Liver (tissue), 9 donors: Measurements from ENCODE around the gene CD63. TPM values are rescaled to one million over a fixed set of nuclear protein-coding genes. Genes with fewer than 3 reads are reported as not detected.

Source experiments
- DNase-seq: peaks from one replicate; pipeline ENCODE4 v3.0.0-alpha.2; 2017; ENCODE audit warnings: low spot score
- H3K27ac ChIP-seq, 2 donors: one replicate each; pipeline ENCODE4 v1.7.0; 2013; ENCODE audit warnings: inconsistent platforms in 2 of 2, low read length in 2 of 2, control low read depth in 1 of 2, low read depth in 1 of 2, mild to moderate bottlenecking in 1 of 2
- H3K27me3 ChIP-seq, 4 donors: one replicate each; pipeline versions ENCODE4 v1.6.1 to v1.7.0; 2013; ENCODE audit warnings: low read length in 3 of 4, inconsistent platforms in 1 of 4, mild to moderate bottlenecking in 1 of 4, moderate library complexity in 1 of 4; ENCODE audit not compliant: control insufficient read depth in 4 of 4, insufficient read depth in 4 of 4
- H3K36me3 ChIP-seq, 4 donors: one replicate each; pipeline versions ENCODE4 v1.6.1 to v1.7.0; 2013; ENCODE audit warnings: low read length in 3 of 4, mild to moderate bottlenecking in 3 of 4, low read depth in 1 of 4, moderate library complexity in 1 of 4; ENCODE audit not compliant: control insufficient read depth in 4 of 4, insufficient read depth in 3 of 4
- H3K4me1 ChIP-seq, 4 donors: one replicate each; pipeline versions ENCODE4 v1.6.1 to v1.7.0; 2013; ENCODE audit warnings: low read length in 3 of 4, mild to moderate bottlenecking in 3 of 4, moderate library complexity in 1 of 4; ENCODE audit not compliant: control insufficient read depth in 4 of 4, insufficient read depth in 4 of 4
- H3K4me3 ChIP-seq, 3 donors: one replicate each; pipeline versions ENCODE4 v1.6.1 to v1.7.0; 2013; ENCODE audit warnings: low read length in 3 of 3, control low read depth in 1 of 3, low read depth in 1 of 3, mild to moderate bottlenecking in 1 of 3
- H3K9ac ChIP-seq, 2 donors: one replicate each; pipeline ENCODE4 v1.7.0; 2013; ENCODE audit warnings: low read length in 2 of 2, mild to moderate bottlenecking in 2 of 2, moderate library complexity in 2 of 2, control low read depth in 1 of 2, low read depth in 1 of 2
- H3K9me3 ChIP-seq, 4 donors: one replicate each; pipeline versions ENCODE4 v1.6.1 to v1.7.0; 2013; ENCODE audit warnings: low read length in 3 of 4; ENCODE audit not compliant: control insufficient read depth in 4 of 4
- EGR1 ChIP-seq, 2 donors: IDR thresholded peaks; 2 replicates each; pipeline ENCODE4 v1.6.1; 2016 to 2018; ENCODE audit warnings: antibody characterized with exemption in 2 of 2, low read depth in 2 of 2
- FOXA1 ChIP-seq: IDR thresholded peaks from 2 replicates; pipeline ENCODE4 v1.6.1; 2016; ENCODE audit warnings: antibody characterized with exemption
- GABPA ChIP-seq, 2 donors: IDR thresholded peaks in 1 of 2; conservative IDR thresholded peaks in 1 of 2; 2 replicates each; pipeline ENCODE4 v1.6.1; 2016; ENCODE audit warnings: antibody characterized with exemption in 2 of 2, mild to moderate bottlenecking in 1 of 2, moderate library complexity in 1 of 2
- HNF4A ChIP-seq, 2 donors: conservative IDR thresholded peaks; 2 replicates each; pipeline ENCODE4 v1.6.1; 2016; ENCODE audit warnings: antibody characterized with exemption in 2 of 2, mild to moderate bottlenecking in 2 of 2
- NR2F2 ChIP-seq: IDR thresholded peaks from 2 replicates; pipeline ENCODE4 v1.6.1; 2016; ENCODE audit warnings: antibody characterized with exemption
- RAD21 ChIP-seq, 2 donors: IDR thresholded peaks; 2 replicates each; pipeline ENCODE4 v1.6.1; 2016; ENCODE audit warnings: antibody characterized with exemption in 2 of 2, mild to moderate bottlenecking in 2 of 2
- SP1 ChIP-seq: IDR thresholded peaks from 2 replicates; pipeline ENCODE4 v1.6.1; 2018; ENCODE audit warnings: antibody characterized with exemption, mild to moderate bottlenecking
- YY1 ChIP-seq: IDR thresholded peaks from 2 replicates; pipeline ENCODE4 v1.6.1; 2016; ENCODE audit warnings: antibody characterized with exemption, mild to moderate bottlenecking
- ZBTB33 ChIP-seq: IDR thresholded peaks from 2 replicates; pipeline ENCODE4 v1.6.1; 2016; ENCODE audit warnings: antibody characterized with exemption
- WGBS: extraction: QIAGEN DNeasy Blood & Tissue Kit; methylation state at CpG from one replicate; pipeline ENCODE4 v1.1.7; 2013; 5-methylcytosine and 5-hydroxymethylcytosine counted together
- polyA plus RNA-seq, 2 donors: library from polyadenylated mRNA; stranded (reverse) in 1 of 2; unstranded in 1 of 2; fragments of 200-250 nt in 1 of 2; fragments of >200 nt in 1 of 2; fragmentation: Nextera tagmentation in 1 of 2; extraction: Ambion mirVana in 1 of 2; gene quantifications; one replicate each; pipeline versions ENCODE4 v1.2.1 to v1.2.3, GENCODE V29; 2013 to 2015
- total RNA-seq, 2 donors: library from RNA; depleted of rRNA; stranded (reverse); fragments of >200 nt; gene quantifications; one replicate each; pipeline ENCODE4 v1.2.3, GENCODE V29; 2014
- TF ChIP-seq, protein P1 (sequence below): IDR thresholded peaks from 2 replicates; pipeline ENCODE4 v1.6.1; 2016; ENCODE audit warnings: antibody characterized with exemption
- TF ChIP-seq, protein P2 (sequence below): IDR thresholded peaks from 2 replicates; pipeline ENCODE4 v1.6.1; 2016; ENCODE audit warnings: antibody characterized with exemption, mild to moderate bottlenecking
- TF ChIP-seq, protein P3 (sequence below): IDR thresholded peaks from 2 replicates; pipeline ENCODE4 v1.6.1; 2016; ENCODE audit warnings: antibody characterized with exemption
- donor health status: healthy.
- donor health status: healthy.
- donor health status: healthy.
- donor health status: healthy.
- donor health status: healthy.

The CD63 gene
- total and polyA plus RNA-seq, 4 donors = 185 to 373 (median 338) TPM

GRCh38 chr12:55729819-55730818, 1.3 kb upstream of the CD63 start:
- Histone ChIP-seq H3K36me3 (peaks cover 0 to 8% (median 5%) of the 10 kb centered on the region in 4 donors), H3K9me3 (no peaks in the 10 kb centered on the region), H3K4me1 (peaks cover 2 to 26% (median 15%) of the 10 kb centered on the region in 4 donors), H3K27ac (peak overlapping the region; percentile 93 to 96), H3K27me3 (no peaks in the 10 kb centered on the region), H3K9ac (peak overlapping the region; percentile 68 to 95), H3K4me3 (peak overlapping the region; percentile 55 to 71 (median 66))
- DNase-seq = no peak
- WGBS = 52% methylated on average over 19 of the region's 19 CpGs
- TF ChIP-seq SP1 (no peak), ZBTB33 (no peak), HNF4A (conservative IDR thresholded peaks at IDR 0.05) (no peak)
- TF ChIP-seq, protein P1, sequence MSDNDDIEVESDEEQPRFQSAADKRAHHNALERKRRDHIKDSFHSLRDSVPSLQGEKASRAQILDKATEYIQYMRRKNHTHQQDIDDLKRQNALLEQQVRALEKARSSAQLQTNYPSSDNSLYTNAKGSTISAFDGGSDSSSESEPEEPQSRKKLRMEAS = no peak
- TF ChIP-seq, protein P2, sequence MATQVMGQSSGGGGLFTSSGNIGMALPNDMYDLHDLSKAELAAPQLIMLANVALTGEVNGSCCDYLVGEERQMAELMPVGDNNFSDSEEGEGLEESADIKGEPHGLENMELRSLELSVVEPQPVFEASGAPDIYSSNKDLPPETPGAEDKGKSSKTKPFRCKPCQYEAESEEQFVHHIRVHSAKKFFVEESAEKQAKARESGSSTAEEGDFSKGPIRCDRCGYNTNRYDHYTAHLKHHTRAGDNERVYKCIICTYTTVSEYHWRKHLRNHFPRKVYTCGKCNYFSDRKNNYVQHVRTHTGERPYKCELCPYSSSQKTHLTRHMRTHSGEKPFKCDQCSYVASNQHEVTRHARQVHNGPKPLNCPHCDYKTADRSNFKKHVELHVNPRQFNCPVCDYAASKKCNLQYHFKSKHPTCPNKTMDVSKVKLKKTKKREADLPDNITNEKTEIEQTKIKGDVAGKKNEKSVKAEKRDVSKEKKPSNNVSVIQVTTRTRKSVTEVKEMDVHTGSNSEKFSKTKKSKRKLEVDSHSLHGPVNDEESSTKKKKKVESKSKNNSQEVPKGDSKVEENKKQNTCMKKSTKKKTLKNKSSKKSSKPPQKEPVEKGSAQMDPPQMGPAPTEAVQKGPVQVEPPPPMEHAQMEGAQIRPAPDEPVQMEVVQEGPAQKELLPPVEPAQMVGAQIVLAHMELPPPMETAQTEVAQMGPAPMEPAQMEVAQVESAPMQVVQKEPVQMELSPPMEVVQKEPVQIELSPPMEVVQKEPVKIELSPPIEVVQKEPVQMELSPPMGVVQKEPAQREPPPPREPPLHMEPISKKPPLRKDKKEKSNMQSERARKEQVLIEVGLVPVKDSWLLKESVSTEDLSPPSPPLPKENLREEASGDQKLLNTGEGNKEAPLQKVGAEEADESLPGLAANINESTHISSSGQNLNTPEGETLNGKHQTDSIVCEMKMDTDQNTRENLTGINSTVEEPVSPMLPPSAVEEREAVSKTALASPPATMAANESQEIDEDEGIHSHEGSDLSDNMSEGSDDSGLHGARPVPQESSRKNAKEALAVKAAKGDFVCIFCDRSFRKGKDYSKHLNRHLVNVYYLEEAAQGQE = no peak

- Histone ChIP-seq H3K4me3 (peak overlapping the region; percentile 55 to 88 (median 84)), H3K9me3 (no peaks in the 10 kb centered on the region), H3K36me3 (peaks cover 0 to 17% (median 9%) of the 10 kb centered on the region in 4 donors), H3K4me1 (peaks cover 5 to 41% (median 28%) of the 10 kb centered on the region in 4 donors), H3K27ac (peak overlapping the region; percentile 93 to 96), H3K27me3 (no peaks in the 10 kb centered on the region), H3K9ac (peak overlapping the region; percentile 67 to 86)
- WGBS = under 1% methylated on average over 61 of the region's 61 CpGs
- peak; percentile 63 for DNase-seq
- TF ChIP-seq YY1 (peak; percentile 27), NR2F2 (no peak), HNF4A (conservative IDR thresholded peaks at IDR 0.05) (no peak), FOXA1 (no peak), EGR1 (IDR thresholded peaks at IDR 0.05; ENCODE audit: low read depth in 2 of 2) (no peak), SP1 (no peak), RAD21 (IDR thresholded peaks at IDR 0.05) (no peak), GABPA (IDR thresholded peaks at IDR 0.05 in 1 of 2, conservative IDR thresholded peaks at IDR 0.05 in 1 of 2) (peak in 1 of 2 donors; percentile 19)
- TF ChIP-seq, protein P3, sequence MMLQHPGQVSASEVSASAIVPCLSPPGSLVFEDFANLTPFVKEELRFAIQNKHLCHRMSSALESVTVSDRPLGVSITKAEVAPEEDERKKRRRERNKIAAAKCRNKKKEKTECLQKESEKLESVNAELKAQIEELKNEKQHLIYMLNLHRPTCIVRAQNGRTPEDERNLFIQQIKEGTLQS = no peak
- TF ChIP-seq, protein P2 = no peak
- TF ChIP-seq, protein P1 = no peak
Measured at GRCh38 chr12:55728186-55728938, 447 bp downstream of the CD63 start.
